Activated B cell treated with CpG ODN at 0.5 μM for 24 hours (primary cell): ENCODE data around the gene NCK2. TPM values are rescaled to one million over a fixed set of nuclear protein-coding genes. Genes with fewer than 3 reads are reported as not detected.
A peak's percentile ranks its signal among the peaks of the same experiment; 100 is the strongest.

Experiments
- ATAC-seq: fragments of 200-7000 bp; cut with Tn5 transposase; one replicate; pipeline ENCODE4 v1.10.0; 2021; ENCODE audit warnings: low read depth, mild to moderate bottlenecking, moderate library complexity
- CTCF ChIA-PET: fragments of 350-600 bp; sonication (Branson Sonifier 250); formaldehyde crosslinking; loops from one replicate; lab custom pipeline; 2021; ENCODE audit warnings: antibody characterized with exemption; lab: Charles Lee
- POLR2A ChIA-PET: fragments of 350-600 bp; sonication (Branson Sonifier 250); formaldehyde crosslinking; loops from one replicate; lab custom pipeline; 2021; ENCODE audit warnings: antibody characterized with exemption; lab: Charles Lee
- DNase-seq: peaks from one replicate; pipeline ENCODE4 v3.0.0; 2022
- H3K27ac Mint-ChIP-seq: one replicate; pipeline ENCODE4 v1.8.0; 2020; ENCODE audit warnings: mixed read lengths
- H3K27me3 Mint-ChIP-seq: one replicate; pipeline ENCODE4 v1.8.0; 2021; ENCODE audit warnings: mixed read lengths
- H3K36me3 Mint-ChIP-seq: one replicate; pipeline ENCODE4 v1.8.0; 2021; ENCODE audit warnings: low read depth, mixed read lengths
- H3K4me1 Mint-ChIP-seq: one replicate; pipeline ENCODE4 v1.8.0; 2021; ENCODE audit warnings: mixed read lengths
- H3K4me3 Mint-ChIP-seq: one replicate; pipeline ENCODE4 v1.8.0; 2020; ENCODE audit warnings: mild to moderate bottlenecking, mixed read lengths
- H3K9me3 Mint-ChIP-seq: one replicate; pipeline ENCODE4 v1.8.0; 2020; ENCODE audit warnings: mixed read lengths
- intact Hi-C: fragments of 100-400 bp; cut with micrococcal nuclease; formaldehyde crosslinking; loops from one replicate; pipeline ENCODE4 v1.15.1; 2024
- total RNA-seq: library from RNA; stranded (reverse); gene quantifications from 2 replicates; pipeline ENCODE4 v1.2.3, GENCODE V29; 2022
- TF ChIP-seq, protein P1 (sequence below): fragments of 200-600 bp; IDR thresholded peaks from one replicate; pipeline ENCODE4 v1.8.0; 2022; ENCODE audit warnings: antibody characterized with exemption, mild to moderate bottlenecking

Gene NCK2
- total RNA-seq, 1 donor from 2014 or later: 53.4 TPM

DNA sequence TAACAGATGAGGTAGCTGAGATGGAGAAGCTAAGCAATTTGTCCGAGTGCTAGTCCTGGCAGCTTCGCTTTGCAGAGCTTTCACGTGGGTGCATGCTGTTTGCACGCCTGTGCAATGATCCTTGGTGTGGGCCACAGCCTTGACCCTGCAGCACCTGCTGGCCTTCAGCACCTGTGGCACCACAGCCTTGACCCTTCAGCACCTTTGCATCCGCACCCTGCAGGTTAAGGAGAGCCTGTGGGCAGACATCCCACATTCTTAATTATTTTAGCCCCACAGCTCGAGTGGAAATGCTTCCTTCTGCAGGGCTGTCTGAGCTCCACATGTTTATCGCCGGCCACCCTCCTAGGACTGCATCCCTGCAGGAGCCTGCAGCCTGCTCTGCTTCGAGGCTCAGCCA lies 19.3 kb downstream of the NCK2 start:
- POLR2A ChIA-PET: interaction anchor here (1.1 kb wide), 1 partner anchor 11 kb away, joined by 3 read pairs; no protein-coding TSS in a partner anchor
- CTCF ChIA-PET: no interaction called here
- TF ChIP-seq, protein P1, sequence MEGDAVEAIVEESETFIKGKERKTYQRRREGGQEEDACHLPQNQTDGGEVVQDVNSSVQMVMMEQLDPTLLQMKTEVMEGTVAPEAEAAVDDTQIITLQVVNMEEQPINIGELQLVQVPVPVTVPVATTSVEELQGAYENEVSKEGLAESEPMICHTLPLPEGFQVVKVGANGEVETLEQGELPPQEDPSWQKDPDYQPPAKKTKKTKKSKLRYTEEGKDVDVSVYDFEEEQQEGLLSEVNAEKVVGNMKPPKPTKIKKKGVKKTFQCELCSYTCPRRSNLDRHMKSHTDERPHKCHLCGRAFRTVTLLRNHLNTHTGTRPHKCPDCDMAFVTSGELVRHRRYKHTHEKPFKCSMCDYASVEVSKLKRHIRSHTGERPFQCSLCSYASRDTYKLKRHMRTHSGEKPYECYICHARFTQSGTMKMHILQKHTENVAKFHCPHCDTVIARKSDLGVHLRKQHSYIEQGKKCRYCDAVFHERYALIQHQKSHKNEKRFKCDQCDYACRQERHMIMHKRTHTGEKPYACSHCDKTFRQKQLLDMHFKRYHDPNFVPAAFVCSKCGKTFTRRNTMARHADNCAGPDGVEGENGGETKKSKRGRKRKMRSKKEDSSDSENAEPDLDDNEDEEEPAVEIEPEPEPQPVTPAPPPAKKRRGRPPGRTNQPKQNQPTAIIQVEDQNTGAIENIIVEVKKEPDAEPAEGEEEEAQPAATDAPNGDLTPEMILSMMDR: no peak
- H3K36me3 Mint-ChIP-seq: peaks cover 49% of the 10 kb centered on the region
- no peak for ATAC-seq
- no peaks in the 10 kb centered on the region for H3K9me3 Mint-ChIP-seq
- peaks cover 69% of the 10 kb centered on the region for H3K4me1 Mint-ChIP-seq
- DNase-seq: no peak
- no peaks in the 10 kb centered on the region for H3K27me3 Mint-ChIP-seq
- no peak overlapping the region for H3K4me3 Mint-ChIP-seq
- intact Hi-C loops: no loop called here
- no peak overlapping the region for H3K27ac Mint-ChIP-seq

DNA sequence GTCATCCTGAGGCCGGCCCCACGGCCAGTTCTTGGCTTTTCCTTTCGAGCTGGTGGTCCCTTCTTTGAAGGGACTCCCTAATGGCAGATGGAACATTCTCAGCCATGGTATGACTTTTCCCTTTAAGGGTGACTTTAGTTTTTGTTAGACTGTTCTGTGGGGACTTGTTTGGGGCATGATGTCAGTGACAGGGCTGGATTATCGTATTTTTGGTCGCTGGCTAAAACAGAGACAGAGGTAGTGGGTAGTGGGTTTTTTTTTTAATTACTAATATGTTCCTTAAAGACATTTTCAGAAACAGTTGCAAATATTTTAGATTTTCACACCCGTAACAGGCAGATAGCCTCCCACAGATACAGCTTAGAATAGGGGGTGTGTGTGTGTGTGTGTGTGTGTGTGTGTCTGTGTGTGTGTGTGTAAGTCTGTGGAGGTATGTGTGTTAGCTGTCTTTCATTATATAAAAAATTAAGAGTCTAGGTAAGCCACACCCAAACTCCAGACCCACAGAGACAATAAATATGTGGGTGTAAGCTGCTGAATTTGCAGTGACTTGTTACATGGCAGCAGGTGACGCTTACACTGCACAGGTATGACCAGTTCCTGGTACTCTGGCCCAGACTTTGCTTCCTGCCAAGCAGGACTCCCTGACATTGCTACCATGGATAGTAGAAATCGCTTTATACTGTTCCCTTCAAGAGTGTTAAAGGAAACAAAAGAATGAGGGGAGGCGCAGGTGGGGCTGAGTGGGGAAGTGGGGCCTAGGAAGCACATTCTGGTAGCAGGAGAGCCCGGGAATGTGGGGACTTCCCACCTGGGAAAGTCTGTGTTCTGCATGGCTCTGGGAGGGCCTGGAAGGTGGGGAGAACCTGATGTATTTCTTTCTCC lies 20.9 kb downstream of the NCK2 start:
- intact Hi-C loops: no loop called here
- TF ChIP-seq, protein P1: no peak
- CTCF ChIA-PET: no interaction called here
- Mint-ChIP-seq H3K27me3 (no peaks in the 10 kb centered on the region), H3K4me1 (peaks cover 71% of the 10 kb centered on the region), H3K36me3 (peaks cover 45% of the 10 kb centered on the region), H3K9me3 (no peaks in the 10 kb centered on the region), H3K4me3 (no peak overlapping the region), H3K27ac (no peak overlapping the region)
- POLR2A ChIA-PET: no interaction called here
- no peak for DNase-seq
- ATAC-seq: no peak

DNA sequence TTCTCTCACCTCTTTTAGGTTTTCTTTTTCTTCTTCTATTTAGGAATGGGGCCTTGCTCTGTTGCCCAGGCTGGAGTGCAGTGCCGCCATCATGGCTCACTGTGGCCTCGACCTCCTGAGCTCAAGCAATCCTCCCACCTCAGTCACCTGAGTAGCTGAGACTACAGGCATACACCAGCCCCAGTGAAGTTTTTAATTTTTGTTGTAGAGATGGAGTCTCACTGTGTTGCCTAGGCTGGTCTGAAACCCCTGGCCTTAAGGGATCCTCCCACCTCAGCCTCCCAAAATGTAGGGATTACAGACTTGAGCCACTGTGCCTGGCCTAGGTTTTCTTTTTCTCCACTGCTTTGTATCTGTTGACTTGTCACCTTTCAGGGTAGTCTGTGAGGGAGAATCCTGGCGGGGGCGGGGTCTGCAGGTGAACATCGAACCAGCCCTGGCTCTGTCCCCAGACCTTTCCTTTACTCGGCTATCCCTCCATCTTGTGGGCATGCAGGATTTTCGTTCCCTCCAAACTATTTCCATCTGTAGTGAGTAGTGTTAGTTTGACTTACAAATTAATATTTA lies 21.7 kb downstream of the NCK2 start:
- CTCF ChIA-PET: no interaction called here
- Mint-ChIP-seq H3K36me3 (peaks cover 45% of the 10 kb centered on the region), H3K27me3 (no peaks in the 10 kb centered on the region), H3K4me3 (no peak overlapping the region), H3K9me3 (no peaks in the 10 kb centered on the region), H3K27ac (no peak overlapping the region), H3K4me1 (peaks cover 68% of the 10 kb centered on the region)
- TF ChIP-seq, protein P1: no peak
- intact Hi-C loops: no loop called here
- ATAC-seq (no peak), DNase-seq (no peak)
- POLR2A ChIA-PET: no interaction called here

DNA sequence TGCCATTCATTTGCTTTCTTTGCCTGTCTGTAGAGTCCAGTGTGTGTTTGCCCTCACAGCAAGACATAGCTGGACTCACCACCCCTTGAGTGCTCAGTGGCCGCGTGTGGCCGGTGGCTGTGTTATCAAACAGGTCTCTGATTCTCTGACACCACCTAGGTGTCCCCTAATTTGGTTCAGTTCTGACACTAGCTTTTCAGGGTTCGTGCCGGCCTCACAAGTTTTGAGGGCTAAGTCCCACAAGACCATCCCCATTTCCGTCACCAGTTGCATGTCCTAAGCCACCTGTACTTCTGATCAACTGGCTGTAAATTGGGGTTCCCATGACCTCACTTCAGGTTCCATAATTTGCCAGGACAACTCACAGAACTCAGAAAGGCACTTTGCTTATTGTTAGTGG lies 23.5 kb downstream of the NCK2 start:
- TF ChIP-seq, protein P1: no peak
- H3K4me3 Mint-ChIP-seq: no peak overlapping the region
- DNase-seq: no peak
- POLR2A ChIA-PET: interaction anchor here (0.9 to 1.5 kb wide), 3 partner anchors 10 to 19 kb away, joined by 3 read pairs; no protein-coding TSS in a partner anchor
- H3K27ac Mint-ChIP-seq: peak overlapping the region; percentile 10
- H3K4me1 Mint-ChIP-seq: peaks cover 63% of the 10 kb centered on the region
- CTCF ChIA-PET: no interaction called here
- intact Hi-C loops: loop anchor here (2.0 kb wide), 1 partner anchor 13 kb away; no protein-coding TSS in a partner anchor
- peaks cover 52% of the 10 kb centered on the region for H3K36me3 Mint-ChIP-seq
- H3K9me3 Mint-ChIP-seq: no peaks in the 10 kb centered on the region
- ATAC-seq: no peak
- H3K27me3 Mint-ChIP-seq: no peaks in the 10 kb centered on the region

DNA sequence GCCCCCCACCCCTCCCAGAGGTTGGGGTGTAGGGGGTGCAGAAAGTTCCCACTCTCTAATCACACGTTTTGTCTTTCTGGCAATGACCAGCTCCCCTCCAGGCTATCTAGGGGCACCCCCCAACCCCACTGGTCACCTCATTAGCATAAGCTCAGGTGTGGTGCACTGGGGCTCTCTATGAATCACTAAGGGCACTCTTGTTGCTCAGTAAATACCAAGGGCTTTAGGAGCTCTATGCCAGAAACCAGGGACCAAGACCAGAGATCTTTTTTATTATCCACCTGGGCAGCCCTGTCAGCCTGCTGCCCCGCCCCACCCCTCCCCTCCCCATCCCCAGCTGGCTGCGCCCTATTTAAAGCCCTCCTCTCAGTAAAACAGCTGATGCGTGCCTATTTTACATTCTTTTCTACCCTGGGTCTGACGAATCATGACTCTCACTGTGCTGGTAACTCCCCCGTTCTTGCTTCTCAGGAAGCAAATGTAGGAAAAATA lies 24.3 kb downstream of the NCK2 start:
- no peak for DNase-seq
- intact Hi-C loops: loop anchor here (2.0 kb wide), 1 partner anchor 14 kb away; no protein-coding TSS in a partner anchor
- H3K4me1 Mint-ChIP-seq: peaks cover 67% of the 10 kb centered on the region
- peaks cover 55% of the 10 kb centered on the region for H3K36me3 Mint-ChIP-seq
- no peaks in the 10 kb centered on the region for H3K27me3 Mint-ChIP-seq
- no peaks in the 10 kb centered on the region for H3K9me3 Mint-ChIP-seq
- ChIA-PET POLR2A (interaction anchor here (0.9 to 1.5 kb wide), 6 partner anchors 9 to 30 kb away, joined by 3 to 6 read pairs (median 3); no protein-coding TSS in a partner anchor), CTCF (no interaction called here)
- ATAC-seq: peak; percentile 78
- H3K27ac Mint-ChIP-seq: peak overlapping the region; percentile 70
- TF ChIP-seq, protein P1: no peak
- H3K4me3 Mint-ChIP-seq: peak overlapping the region; percentile 8
